ENCODE data around the gene UCN.
A peak's percentile ranks its signal among the peaks of the same experiment; 100 is the strongest.

GRCh38 chr2:27356382-27357181, 48.3 kb upstream of the UCN start, which contains the start of gene GTF3C2:
- TF ChIP-seq CTCF (IDR thresholded peaks at IDR 0.05; ENCODE audit: extremely low read depth in 1 of 2, insufficient read depth in 1 of 2, low read depth in 1 of 2, low read length in 2 of 2) = no peak
- TF ChIP-seq JUN (IDR thresholded peaks at IDR 0.05; ENCODE audit: borderline replicate concordance, insufficient read depth, insufficient read length, low read depth) = no peak
- TF ChIP-seq POLR2A (IDR thresholded peaks at IDR 0.05; ENCODE audit: low read depth, low read length) = no peak
- TF ChIP-seq, protein P1, sequence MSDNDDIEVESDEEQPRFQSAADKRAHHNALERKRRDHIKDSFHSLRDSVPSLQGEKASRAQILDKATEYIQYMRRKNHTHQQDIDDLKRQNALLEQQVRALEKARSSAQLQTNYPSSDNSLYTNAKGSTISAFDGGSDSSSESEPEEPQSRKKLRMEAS (IDR thresholded peaks at IDR 0.05; ENCODE audit: insufficient read depth, insufficient read length) = peak; percentile 81
- peak; percentile 98 for TF ChIP-seq POLR2AphosphoS5 (IDR thresholded peaks at IDR 0.05; ENCODE audit: insufficient read depth, low read depth, low read length)
- no peak for TF ChIP-seq GATA2 (IDR thresholded peaks at IDR 0.05; ENCODE audit: insufficient read depth, insufficient read length, low read depth, low read length)
- peak; percentile 59 for TF ChIP-seq MYC (IDR thresholded peaks at IDR 0.05; ENCODE audit: low read depth, low read length)

All from endothelial cell of umbilical vein (primary cell).